NOMO-1 treated with dmso at 0.1 percent for 144 hours (cell line): ENCODE data around the gene ZC3H14.

Experiments
- DNase-seq: peaks from one replicate; lab custom pipeline; 2025; ENCODE audit not compliant: unreplicated experiment; lab: John Stamatoyannopoulos, UW

ZC3H14 gene

DNA sequence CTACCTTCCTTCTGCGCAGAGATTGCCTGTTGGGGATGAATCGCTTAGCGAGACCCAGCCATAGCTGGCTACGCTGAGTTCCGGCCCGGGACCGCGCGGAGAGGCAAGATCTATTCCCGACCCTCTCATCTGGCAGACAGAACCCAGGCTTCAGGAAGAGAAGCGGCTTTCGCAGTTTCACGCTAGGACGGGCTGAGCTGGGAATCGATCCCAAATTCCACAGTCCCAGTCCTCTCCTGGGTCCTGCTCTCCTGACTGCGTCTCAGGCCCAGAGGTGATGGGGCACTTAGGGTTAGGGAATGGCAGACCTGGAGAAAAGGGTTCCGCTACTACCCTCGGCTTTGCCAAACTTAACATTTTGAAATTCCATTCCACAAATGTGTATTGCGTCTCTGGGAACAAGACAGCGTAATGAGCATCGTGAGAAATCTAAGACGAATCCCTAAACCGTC is 10.8 kb upstream of the ZC3H14 start:
- no peak for DNase-seq

DNA sequence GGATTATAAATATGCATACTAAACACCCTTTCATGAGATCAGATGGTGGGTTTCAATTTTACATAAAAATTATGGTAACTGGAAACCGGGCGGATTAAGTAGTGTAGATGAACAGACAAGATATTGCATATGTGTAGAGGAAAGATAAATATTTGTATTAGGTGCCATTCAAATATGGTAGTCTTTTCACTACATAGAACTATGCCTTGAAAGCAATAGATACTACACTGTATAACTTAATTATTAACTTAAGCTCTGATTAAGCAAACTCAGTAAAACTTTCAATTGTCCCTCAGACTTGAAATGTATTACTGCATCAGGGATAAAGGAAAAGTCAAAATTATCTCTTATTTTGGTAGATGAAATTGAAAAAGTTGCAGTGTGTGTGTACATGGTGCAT is 10.0 kb upstream of the ZC3H14 start:
- DNase-seq = no peak

DNA sequence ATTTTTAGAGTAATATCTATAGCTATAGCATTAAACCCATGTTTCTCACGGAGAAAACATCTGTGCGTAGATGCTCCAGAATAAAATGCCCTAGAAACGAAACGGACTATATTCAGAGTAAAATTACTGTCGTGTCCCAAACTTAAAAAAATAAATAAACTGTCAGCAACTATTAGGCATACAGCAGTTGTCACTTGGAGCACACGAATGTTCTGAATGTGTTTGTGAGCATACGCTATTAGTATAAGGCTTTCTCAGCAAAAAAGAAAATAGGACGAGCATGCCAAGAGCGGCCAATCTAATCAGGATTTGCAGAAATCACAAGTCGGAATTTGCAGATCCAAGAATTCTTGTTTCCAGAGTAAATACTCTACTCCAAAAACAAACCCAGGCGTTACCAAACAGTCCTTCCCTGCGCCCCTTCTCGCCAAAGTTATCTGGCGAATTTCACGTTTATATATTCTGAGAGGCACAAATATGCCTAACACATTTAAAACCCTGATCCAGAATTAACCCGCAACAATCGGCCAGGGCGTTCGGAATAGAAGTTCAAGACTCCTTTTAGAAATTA is 8.9 kb upstream of the ZC3H14 start:
- DNase-seq = no peak

DNA sequence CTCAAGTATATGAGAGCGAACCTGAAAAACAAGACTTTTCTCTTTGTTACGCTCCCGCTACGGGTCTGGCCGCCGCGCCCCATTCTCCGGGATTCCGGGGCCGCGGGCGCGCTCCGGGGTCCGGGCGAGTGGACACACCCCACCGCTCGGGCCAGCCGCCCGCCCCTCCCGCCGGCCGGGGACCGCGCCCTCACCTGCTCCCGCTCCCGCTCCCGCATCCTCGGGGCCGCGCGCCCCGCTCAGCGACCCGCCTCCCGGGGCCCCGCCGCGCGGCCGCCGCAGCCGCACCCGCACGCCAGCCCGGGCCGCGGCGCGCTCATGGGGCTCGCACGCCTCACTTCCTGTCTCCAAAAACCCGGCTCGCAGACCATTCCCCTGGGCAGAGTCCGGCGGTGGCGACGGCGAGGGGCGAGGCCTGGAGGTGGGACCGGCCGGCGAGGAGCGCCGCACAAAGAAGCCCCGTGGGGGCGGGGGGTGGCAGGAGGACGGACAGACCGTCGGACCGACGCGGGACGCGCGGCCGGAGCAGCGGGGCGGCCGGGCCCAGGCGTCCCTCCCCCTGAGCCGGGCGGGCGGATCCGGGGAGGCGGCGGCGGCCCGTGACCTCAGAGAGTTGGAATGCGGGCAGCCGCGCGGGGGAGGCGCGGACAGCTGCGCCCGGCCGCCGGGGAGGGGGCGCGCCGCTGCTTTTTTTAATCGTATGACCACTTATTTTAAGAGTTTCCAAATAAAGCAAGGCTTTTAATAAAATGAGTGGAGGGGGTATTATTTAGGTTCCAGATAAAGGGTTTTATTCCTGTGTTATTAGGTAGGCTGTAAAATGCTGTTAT is 8.2 kb upstream of the ZC3H14 start, which contains the start of gene PTPN21:
Gene PTPN21, minus strand, starts transcription at position 551 of the 830 bp plus-strand sequence. CDS start 4,590 bp downstream, outside the sequence.
- DNase-seq = no peak

DNA sequence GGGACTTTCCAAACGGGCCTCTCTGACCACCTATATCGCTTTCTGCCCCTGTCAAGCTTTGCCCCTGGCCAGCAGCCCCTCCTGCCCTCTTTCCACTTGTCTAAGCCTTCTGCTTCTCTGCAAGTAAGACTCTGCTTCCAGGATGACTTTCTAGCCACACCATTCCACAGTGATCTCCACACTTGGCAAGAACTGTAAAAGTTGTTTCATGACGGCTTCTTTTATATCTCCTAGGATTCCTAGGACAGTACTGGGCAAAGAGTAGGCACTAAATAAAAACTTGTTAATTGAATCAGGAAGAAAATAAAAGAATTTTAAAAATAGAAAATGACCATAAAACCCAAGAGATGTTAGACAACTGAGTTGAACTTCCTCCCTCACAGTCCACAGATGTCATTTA is 6.3 kb upstream of the ZC3H14 start:
- DNase-seq = no peak

DNA sequence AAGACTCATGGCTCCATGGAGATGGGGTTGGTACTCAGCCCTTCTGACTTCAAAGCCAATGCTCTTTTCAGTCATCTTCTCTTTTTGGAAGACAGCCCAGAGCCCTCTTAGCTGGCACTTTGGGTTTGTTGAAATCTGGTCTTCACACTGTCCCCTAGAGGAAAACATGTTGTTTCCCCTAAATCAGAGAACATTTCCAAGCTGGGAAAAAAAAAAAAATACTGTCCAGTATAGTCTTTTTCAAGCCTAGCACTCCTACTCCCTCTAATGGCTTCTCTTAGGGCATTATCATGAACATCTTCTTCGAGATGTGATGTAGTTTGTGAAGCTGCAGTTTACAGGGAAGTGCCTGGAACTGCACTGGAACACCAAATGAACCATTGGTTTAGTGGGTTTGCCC is 3.0 kb upstream of the ZC3H14 start:
- no peak for DNase-seq

DNA sequence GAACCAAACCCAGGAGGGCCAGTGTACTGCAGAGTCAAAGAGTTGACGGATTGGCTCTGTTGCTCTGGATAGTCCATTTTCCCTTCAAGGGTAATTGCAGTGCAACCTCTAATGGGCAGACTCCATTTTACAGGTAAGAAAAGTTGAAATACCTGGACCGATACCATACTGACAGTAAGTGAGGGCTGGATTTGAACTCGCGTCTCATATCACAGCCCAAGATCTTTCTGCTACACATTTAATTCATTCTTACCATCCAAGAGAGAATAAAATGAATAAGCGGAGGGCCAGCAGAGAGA is 356 bp upstream of the ZC3H14 start:
- DNase-seq = no peak

DNA sequence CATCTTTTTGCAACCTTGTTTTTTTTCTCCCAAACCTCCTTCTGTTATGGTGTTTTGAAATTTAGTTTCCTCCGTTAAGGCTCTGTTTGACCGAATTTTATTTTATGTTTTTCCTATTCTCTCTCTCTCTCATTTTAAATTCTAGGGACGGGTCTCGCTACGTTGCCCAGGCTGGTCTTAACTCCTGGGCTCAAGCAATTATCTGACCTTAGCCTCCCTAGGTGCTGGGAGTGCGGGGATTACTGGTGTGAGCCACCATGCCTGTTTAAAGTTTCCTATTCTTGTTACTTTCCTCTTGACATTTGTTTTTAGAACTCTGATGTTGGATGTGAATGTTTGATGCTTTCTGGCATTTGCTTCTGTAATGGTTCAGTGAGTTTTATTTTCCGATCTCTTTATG is 1.0 kb downstream of the ZC3H14 start:
- DNase-seq = no peak

DNA sequence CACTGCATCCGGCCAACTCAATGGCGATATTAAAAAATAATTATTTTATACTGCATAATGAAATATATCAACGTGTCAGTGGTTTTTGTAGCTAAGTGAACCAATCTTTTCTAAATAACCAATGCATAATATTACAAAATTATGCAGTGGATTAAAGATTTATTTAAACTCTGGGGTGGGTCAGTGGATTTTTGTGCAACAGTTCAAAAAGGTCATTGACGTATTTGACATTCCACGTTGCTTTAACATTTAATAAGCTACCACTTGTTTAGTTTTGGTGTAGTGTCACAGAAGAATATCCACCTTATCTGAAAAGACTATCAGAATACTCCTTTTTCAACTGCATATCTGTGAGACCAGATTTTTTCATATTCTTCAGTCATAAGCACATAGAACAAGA is 2.6 kb downstream of the ZC3H14 start:
- DNase-seq = no peak

DNA sequence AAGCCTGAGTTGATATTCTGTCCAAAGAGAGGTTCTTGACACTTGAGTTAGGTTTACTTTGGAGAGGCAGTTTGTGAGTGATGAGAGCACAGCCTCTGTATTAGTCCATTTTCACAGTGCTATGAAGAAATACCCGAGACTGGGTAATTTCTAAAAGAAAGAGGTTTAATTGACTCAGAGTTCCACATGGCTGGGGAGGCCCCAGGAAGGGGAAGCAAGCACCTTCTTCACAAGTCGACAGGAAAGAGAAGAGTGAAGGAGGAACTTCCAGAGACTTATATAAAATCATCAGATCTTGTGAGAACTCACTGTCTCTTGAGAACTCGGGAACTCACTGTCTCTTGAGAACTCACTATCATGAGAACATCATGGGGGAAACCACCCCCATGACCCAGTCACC is 5.4 kb downstream of the ZC3H14 start:
- no peak for DNase-seq

DNA sequence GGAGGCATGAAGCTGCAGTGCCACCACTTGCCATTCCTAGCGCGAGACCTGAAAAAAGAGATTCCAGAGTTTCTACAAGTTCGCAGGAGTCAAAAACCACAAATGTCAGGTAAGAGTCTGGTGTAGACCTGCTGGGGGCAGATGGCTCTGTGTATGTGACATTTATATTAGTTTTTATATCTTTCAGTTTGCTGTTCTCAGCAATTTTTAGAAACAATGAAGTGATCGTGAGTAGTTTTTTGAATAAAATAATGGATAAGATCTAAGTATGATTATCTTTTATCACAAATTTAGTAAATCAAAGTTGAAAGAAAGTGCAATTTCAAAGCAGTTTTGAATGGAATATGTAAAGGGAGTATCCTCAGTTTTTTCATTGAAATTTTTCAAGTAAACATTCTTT is 9.3 kb downstream of the ZC3H14 start:
- no peak for DNase-seq

DNA sequence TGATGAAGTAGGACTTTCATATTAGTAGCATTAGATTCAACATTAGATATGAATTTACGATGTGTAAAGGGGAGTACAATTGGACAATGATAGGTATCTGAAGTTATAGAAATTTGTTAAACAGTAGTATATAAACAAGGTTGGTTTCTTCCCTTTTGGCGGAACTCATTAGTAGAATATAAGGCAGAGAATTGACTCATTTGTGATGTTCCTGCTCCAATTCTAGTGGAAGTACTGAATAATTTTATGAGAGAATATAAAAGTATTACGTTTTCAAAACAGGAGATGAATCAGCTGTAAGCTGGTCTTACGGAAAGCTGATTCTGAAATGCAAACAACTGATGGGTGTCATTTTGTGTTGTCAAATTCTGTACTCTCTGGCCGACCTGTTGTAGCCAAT is 13.4 kb downstream of the ZC3H14 start:
- no peak for DNase-seq

DNA sequence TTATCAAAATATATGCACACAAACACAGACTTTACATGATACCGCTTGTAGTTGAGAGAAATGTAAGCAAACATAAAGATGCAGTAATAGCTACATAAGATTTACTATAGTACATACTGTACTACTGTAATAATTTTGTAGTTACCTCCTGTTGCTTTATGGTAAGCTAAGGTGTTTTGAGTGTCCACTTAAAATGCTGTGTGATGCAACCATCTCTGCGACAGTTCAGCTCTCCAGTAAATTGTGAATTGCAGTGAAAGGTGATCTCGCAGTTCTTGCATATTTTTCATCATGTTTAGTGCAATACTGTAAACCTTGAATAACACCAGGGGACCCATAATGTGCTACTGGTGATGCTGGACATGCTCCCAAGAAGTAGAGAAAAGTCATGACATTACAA is 21.6 kb downstream of the ZC3H14 start:
- no peak for DNase-seq

DNA sequence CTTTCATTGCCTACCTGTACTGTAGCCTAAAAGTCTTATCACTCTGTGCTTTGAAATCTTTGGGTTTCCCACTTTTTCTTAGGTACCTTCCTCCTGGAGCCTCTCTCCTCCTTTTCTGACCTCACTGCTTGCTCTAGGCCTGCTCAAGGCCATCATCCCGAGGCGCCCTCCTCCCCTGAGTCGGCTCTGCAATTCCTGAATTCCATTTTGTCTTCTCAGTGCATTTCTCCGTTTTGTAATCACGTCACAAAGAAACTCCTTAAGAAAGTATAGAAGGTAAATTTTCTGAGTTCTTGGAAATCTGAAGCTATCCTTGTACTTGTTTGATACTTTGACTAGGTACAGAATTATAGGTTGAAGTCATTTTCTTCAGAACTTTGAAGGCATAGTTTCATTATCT is 25.2 kb downstream of the ZC3H14 start:
- no peak for DNase-seq

DNA sequence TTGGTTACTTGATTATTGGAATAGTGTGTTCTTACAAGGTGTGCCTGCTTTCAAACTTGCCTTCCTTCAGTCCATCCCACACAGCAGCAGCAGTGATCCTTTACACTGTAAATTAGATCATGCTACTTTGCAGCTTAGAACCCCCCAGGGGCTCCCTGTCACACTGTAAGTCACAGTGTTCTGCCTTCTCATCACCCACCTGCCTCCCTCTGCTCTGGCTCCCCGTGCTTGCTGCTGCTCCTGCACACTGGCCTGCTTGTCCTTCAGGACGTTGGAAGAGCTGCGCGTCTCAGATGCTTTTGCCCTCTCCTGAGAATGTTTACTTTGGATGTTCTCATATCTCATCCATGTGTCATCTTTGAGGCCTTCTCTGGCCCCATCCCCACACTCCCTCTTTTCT is 27.3 kb downstream of the ZC3H14 start:
- no peak for DNase-seq

DNA sequence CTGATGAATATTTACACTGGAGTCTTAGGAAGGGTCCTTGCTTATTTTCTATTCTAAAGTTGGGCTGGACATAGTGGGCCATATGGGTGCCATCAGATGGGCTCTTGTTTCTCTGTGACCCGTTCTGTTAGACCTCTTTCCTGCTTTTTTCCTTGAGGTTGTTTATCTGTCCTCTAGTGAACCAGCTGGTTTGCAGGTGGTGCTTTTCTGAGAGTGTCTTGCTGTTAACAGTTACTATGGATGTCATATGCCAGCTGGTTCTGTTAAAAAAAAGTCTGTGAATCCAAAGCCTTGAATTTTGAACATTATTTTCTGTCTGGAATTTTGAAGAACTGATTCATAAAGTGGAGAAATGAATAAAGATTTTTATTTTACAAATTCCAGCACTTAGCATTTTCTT is 29.2 kb downstream of the ZC3H14 start:
- DNase-seq = no peak

DNA sequence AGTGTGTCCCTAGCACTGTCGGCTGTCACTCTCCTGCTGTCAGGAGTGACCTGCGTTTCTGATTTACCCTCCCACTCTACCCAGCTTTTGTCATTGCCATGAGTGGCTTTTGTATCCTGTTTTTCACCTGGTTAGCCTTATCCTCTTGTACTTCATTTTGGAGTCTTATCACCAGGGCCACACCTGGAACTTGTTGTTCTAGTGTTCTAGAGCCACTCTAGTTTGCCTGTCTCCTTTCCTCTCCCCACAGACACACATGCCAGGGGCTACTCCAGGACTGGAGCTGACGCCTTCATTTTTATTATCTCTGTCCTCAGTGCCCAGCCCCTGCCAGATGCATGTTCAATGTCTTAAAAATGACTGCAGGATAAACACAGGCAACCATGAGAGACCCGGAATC is 34.2 kb downstream of the ZC3H14 start:
- no peak for DNase-seq

DNA sequence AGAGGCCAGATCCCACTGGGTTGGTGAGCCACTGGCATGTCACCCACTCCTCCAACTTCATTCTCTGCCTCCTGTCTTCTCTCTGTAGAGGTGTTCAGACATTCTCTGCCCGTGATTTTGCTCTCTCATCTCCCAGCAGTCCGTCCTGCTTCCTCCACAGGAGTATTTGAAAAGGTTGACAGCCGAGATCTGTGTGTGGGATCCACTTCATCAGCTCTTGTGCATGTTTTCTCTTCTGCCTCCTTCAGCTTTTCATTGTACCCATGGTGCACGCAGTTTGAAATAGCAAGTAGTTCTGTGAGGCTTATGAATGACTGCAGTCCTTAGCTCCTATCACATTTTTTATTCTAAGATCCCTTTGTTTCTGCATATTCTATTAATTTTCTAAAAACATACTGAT is 34.8 kb downstream of the ZC3H14 start:
- DNase-seq = no peak

DNA sequence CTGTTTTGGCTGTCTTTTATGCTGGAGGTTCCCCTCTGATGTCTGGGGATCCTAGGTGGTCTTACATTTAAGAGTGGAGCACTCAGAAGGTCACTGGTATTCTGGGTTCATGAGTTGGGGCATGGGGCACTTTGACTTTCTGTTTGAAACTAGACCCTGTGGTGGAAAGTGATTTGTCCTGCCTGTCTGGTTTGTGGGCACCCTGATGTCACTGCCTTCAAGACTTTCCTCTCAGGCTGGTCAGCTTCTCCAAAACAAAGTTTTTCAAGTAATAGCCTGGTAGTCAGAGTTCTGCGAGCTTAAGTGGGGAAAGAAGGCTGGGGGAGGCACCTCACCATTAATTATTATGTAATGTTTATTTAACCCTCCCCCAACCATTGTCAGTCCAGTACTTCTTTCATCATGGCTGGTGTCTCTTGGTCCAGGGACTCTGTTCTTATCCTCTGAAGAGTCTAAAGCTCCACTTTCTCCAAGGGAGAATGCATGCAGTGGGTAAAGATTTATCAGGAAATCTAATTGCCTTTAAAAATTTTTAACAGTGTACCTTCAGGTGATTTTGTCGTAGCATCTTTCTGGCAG is 35.3 kb downstream of the ZC3H14 start:
- no peak for DNase-seq

DNA sequence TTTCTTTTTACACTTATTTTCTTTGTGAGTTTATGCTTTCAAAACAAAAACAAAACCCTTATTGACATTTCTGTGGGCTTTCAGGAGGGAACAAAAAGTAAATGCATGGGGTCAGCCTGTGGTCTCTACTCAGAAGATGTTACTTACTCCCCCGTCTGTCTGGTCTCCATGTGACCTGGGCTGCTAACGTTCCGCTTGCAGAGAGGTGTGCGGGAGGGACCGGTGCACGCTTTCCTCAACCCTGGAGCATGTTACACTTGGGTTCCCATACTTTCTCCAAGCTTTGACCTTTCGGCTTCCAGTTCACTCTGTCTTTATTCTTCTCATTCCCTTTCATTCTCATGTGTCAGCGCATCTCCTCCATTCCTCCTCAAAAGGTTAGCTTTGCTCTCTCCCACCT is 36.5 kb downstream of the ZC3H14 start:
- no peak for DNase-seq

DNA sequence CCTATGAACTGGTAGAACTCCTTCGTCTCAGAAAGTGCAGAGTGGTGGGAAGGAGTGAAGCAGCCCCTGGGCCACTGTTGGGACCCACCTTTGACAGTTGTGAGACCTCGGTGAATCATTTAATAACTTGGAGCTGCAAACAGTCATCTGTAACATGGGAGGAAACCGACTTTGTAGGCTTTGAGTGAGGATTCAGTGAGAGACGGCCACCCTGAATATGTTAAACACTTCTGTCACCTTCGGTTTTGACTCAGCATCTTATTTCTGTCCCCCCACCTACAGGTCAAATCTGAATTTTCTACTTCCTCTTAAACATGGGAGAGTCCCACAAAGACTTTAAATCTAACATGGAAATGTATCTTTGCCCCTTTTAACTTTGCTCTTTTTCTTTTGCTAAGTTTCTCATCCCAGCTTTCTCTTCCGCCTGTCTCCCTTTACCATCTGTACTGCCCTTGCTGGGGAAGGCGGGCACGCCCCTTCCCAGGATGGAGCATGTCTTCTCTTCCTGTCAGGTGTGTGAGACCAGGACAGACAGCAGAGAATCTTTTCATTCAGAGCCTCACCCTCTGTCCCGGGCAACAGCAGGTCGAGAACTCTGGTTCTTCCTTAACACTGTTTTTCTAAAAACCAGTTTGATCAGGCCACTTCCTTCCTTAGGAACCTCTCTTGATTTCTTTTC is 37.1 kb downstream of the ZC3H14 start:
- DNase-seq = no peak

DNA sequence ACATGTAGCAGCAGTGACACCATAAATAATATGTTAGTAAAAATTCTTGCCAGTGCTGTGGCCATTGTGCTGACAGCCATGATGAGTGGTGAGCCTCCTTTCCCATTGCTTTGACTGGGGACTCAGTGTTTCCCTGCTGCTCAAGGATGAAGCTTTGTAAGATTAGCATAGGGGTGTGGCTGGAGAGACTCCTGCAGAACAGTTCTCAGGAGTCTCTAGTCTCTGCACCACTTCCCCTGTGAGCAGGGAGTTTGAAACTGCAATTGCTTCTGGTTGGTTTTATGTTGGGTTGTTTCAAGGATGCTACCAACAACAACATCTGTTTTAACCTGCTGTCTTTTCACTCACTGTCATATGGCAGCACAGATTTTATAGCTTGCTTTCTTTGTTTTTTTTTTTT is 41.4 kb downstream of the ZC3H14 start:
- DNase-seq = no peak
